AG20443 (cell line): ENCODE data around the gene CLEC16A.

Experiments
- DNase-seq: peaks from one replicate; pipeline ENCODE4 v3.0.0; 2012; ENCODE audit warnings: low spot score, mixed read lengths

The CLEC16A gene

GRCh38 chr16:11038777-11039176, 94.4 kb downstream of the CLEC16A start:
- DNase-seq = no peak

- no peak for DNase-seq
Observed at GRCh38 chr16:11039726-11040125, 95.4 kb downstream of the CLEC16A start.

GRCh38 chr16:11042191-11042590, 97.8 kb downstream of the CLEC16A start:
- DNase-seq = no peak

GRCh38 chr16:11045441-11045840, 101.1 kb downstream of the CLEC16A start:
- no peak for DNase-seq

- peak; percentile 33 for DNase-seq
Observed at GRCh38 chr16:11045846-11046245, 101.5 kb downstream of the CLEC16A start.

- no peak for DNase-seq
Observed at GRCh38 chr16:11046382-11046931, 102.1 kb downstream of the CLEC16A start.

- DNase-seq = peak; percentile 62
Observed at GRCh38 chr16:11047057-11047456, 102.7 kb downstream of the CLEC16A start.

- DNase-seq = no peak
Observed at GRCh38 chr16:11047939-11048800, 103.8 kb downstream of the CLEC16A start.

- DNase-seq = peak; percentile 60
Observed at GRCh38 chr16:11049396-11050059, 105.2 kb downstream of the CLEC16A start.

- no peak for DNase-seq
Observed at GRCh38 chr16:11050536-11050935, 106.2 kb downstream of the CLEC16A start.

GRCh38 chr16:11050944-11051343, 106.6 kb downstream of the CLEC16A start:
- DNase-seq = no peak

- DNase-seq = no peak
Observed at GRCh38 chr16:11051430-11051829, 107.1 kb downstream of the CLEC16A start.

GRCh38 chr16:11051879-11052808, 107.8 kb downstream of the CLEC16A start:
- no peak for DNase-seq

GRCh38 chr16:11053916-11054460, 109.6 kb downstream of the CLEC16A start:
- DNase-seq = no peak

- DNase-seq = no peak
Observed at GRCh38 chr16:11056090-11056992, 112.0 kb downstream of the CLEC16A start.

GRCh38 chr16:11056993-11057649, 112.8 kb downstream of the CLEC16A start:
- DNase-seq = no peak

- no peak for DNase-seq
Observed at GRCh38 chr16:11057711-11058345, 113.5 kb downstream of the CLEC16A start.

GRCh38 chr16:11058832-11059231, 114.5 kb downstream of the CLEC16A start:
- DNase-seq = no peak

GRCh38 chr16:11059588-11059987, 115.2 kb downstream of the CLEC16A start:
- no peak for DNase-seq

- no peak for DNase-seq
Observed at GRCh38 chr16:11060364-11060763, 116.0 kb downstream of the CLEC16A start.
